IMR-90 (cell line): ENCODE data around the gene HOXB6. TPM values are rescaled to one million over a fixed set of nuclear protein-coding genes. Genes with fewer than 3 reads are reported as not detected.
A peak's percentile ranks its signal among the peaks of the same experiment; 100 is the strongest.

Experiments used
- ATAC-seq: fragments of 200-7000 bp; cut with Tn5 transposase; 2 replicates; pipeline ENCODE4 v1.9.1; 2020; ENCODE audit warnings: low read depth, mild to moderate bottlenecking, moderate library complexity
- BruUV-seq: library from RNA; stranded (reverse); fragments of 400-500 nt; replicated peaks from 2 replicates; lab custom pipeline; 2021; lab: Mats Ljungman, UMichigan
- CTCF ChIA-PET: fragments of 300-600 bp; formaldehyde crosslinking; extraction: SDS; loops from one replicate; lab custom pipeline; 2021; ENCODE audit warnings: antibody characterized with exemption; lab: Yijun Ruan, JAX
- POLR2A ChIA-PET: fragments of 300-600 bp; sonication (Branson Sonifier 250); formaldehyde crosslinking; loops from one replicate; lab custom pipeline; 2022; ENCODE audit warnings: antibody characterized with exemption; ENCODE audit not compliant: unreplicated experiment; lab: Charles Lee
- DNase-seq: peaks from one replicate; pipeline ENCODE4 v3.0.0; 2013
- H2AFZ ChIP-seq: replicated peaks from 2 replicates; pipeline ENCODE3; 2013; ENCODE audit warnings: low read length, mild to moderate bottlenecking; ENCODE audit not compliant: poor library complexity
- H2AK5ac ChIP-seq: 2 replicates; pipeline ENCODE4 v1.6.1; 2013; ENCODE audit warnings: low read depth, low read length, inconsistent platforms
- H2AK9ac ChIP-seq: replicated peaks from 2 replicates; pipeline ENCODE3; 2013; ENCODE audit warnings: mild to moderate bottlenecking, low read depth, low read length, moderate library complexity; ENCODE audit not compliant: poor library complexity
- H2BK120ac ChIP-seq: 2 replicates; pipeline ENCODE4 v1.6.1; 2013; ENCODE audit warnings: low read depth, low read length, inconsistent platforms
- H2BK15ac ChIP-seq: 3 replicates; pipeline ENCODE4 v1.6.1; 2013; ENCODE audit warnings: low read depth, low read length, inconsistent platforms
- H2BK20ac ChIP-seq: 2 replicates; pipeline ENCODE4 v1.6.1; 2013; ENCODE audit warnings: low read depth, mild to moderate bottlenecking, inconsistent platforms, low read length, moderate library complexity
- H2BK5ac ChIP-seq: 2 replicates; pipeline ENCODE4 v1.6.1; 2013; ENCODE audit warnings: mild to moderate bottlenecking, low read depth, low read length, inconsistent platforms; ENCODE audit not compliant: poor library complexity, severe bottlenecking
- H3K14ac ChIP-seq: replicated peaks from 2 replicates; pipeline ENCODE4 v1.6.1; 2013; ENCODE audit warnings: low read depth, low read length, inconsistent platforms
- H3K18ac ChIP-seq: 2 replicates; pipeline ENCODE4 v1.6.1; 2013; ENCODE audit warnings: low read depth, low read length, control low read depth
- H3K23ac ChIP-seq: 2 replicates; pipeline ENCODE4 v1.6.1; 2013; ENCODE audit warnings: low read depth, low read length, inconsistent platforms
- H3K27ac ChIP-seq: 2 replicates; pipeline ENCODE4 v1.5.1; 2013; ENCODE audit warnings: mild to moderate bottlenecking, control low read depth, low read length; ENCODE audit not compliant: insufficient read depth
- H3K27me3 ChIP-seq: 2 replicates; pipeline ENCODE4 v1.6.1; 2013; ENCODE audit warnings: low read length; ENCODE audit not compliant: control insufficient read depth, insufficient read depth
- H3K36me3 ChIP-seq: 2 replicates; pipeline ENCODE4 v1.6.1; 2013; ENCODE audit warnings: low read length, mixed read lengths; ENCODE audit not compliant: control insufficient read depth, insufficient read depth
- H3K4ac ChIP-seq: 2 replicates; pipeline ENCODE4 v1.6.1; 2013; ENCODE audit warnings: low read depth, low read length, inconsistent platforms
- H3K4me1 ChIP-seq: 2 replicates; pipeline ENCODE4 v1.6.1; 2013; ENCODE audit warnings: low read length, mixed read lengths; ENCODE audit not compliant: control insufficient read depth, insufficient read depth
- H3K4me2 ChIP-seq: 2 replicates; pipeline ENCODE4 v1.6.1; 2013; ENCODE audit warnings: low read depth, mild to moderate bottlenecking, control low read depth, low read length, moderate library complexity
- H3K4me3 ChIP-seq: 2 replicates; pipeline ENCODE4 v1.5.1; 2013; ENCODE audit warnings: low read depth, mild to moderate bottlenecking, control low read depth, low read length, moderate library complexity; ENCODE audit not compliant: insufficient read depth
- H3K56ac ChIP-seq: 2 replicates; pipeline ENCODE4 v1.6.1; 2013; ENCODE audit warnings: low read length, inconsistent platforms; ENCODE audit not compliant: insufficient read depth; ENCODE audit errors: extremely low read depth
- H3K79me1 ChIP-seq, 2 experiments: 2 replicates each; pipeline ENCODE4 v1.6.1; 2013; ENCODE audit warnings: low read length in 2 of 2, inconsistent platforms in 1 of 2, low read depth in 1 of 2
- H3K9ac ChIP-seq: 2 replicates; pipeline ENCODE4 v1.6.1; 2013; ENCODE audit warnings: low read depth, low read length, control low read depth
- H3K9me1 ChIP-seq: 2 replicates; pipeline ENCODE4 v1.6.1; 2013; ENCODE audit warnings: low read length, inconsistent platforms; ENCODE audit not compliant: insufficient read depth
- H3K9me3 ChIP-seq: 2 replicates; pipeline ENCODE4 v1.6.1; 2013; ENCODE audit warnings: low read length; ENCODE audit not compliant: control insufficient read depth, insufficient read depth
- H4K20me1 ChIP-seq: 2 replicates; pipeline ENCODE4 v1.6.1; 2013; ENCODE audit warnings: low read length, inconsistent platforms; ENCODE audit not compliant: insufficient read depth
- H4K5ac ChIP-seq: 2 replicates; pipeline ENCODE4 v1.6.1; 2013; ENCODE audit warnings: mild to moderate bottlenecking, low read depth, low read length, control low read depth
- H4K8ac ChIP-seq, 2 experiments: 2 replicates each; pipeline ENCODE4 v1.6.1; 2013; ENCODE audit warnings: low read depth in 2 of 2, low read length in 2 of 2, control low read depth in 1 of 2, inconsistent platforms in 1 of 2
- H4K91ac ChIP-seq: 2 replicates; pipeline ENCODE4 v1.6.1; 2013; ENCODE audit warnings: low read depth, low read length, inconsistent platforms; ENCODE audit not compliant: insufficient read depth
- CHD1 ChIP-seq: IDR thresholded peaks from 2 replicates; pipeline ENCODE4 v1.6.1; 2012; ENCODE audit warnings: low read depth, low read length, improper control_type of control experiment
- MAZ ChIP-seq: IDR thresholded peaks from 2 replicates; pipeline ENCODE4 v1.6.1; 2012; ENCODE audit warnings: low read depth, mild to moderate bottlenecking, low read length, improper control_type of control experiment, moderate library complexity, borderline replicate concordance
- NFE2L2 ChIP-seq: fragments of 150-350 bp; IDR thresholded peaks from 2 replicates; pipeline ENCODE4 v1.6.1; 2016; ENCODE audit warnings: low read depth, mild to moderate bottlenecking, low read length
- WGBS, 2 experiments: methylation state at CpG; one replicate each; pipeline versions ENCODE4 v1.1.5 to v1.1.7; 2013; ENCODE audit warnings: missing lambda C conversion rate in 2 of 2; ENCODE audit not compliant: insufficient read length in 1 of 2; ENCODE audit errors: extremely low coverage in 2 of 2; 5-methylcytosine and 5-hydroxymethylcytosine counted together
- dilution Hi-C: fragments of 300-500 bp; cut with HindIII; formaldehyde crosslinking; loops from one replicate; pipeline ENCODE4 v1.14.3; 2018; ENCODE audit warnings: low sequenced_read_pairs; ENCODE audit not compliant: unreplicated experiment
- in situ Hi-C: fragments of 300-500 bp; cut with MboI; formaldehyde crosslinking; loops from 3 replicates; pipeline ENCODE4 v1.14.3; 2019; ENCODE audit warnings: low sequenced_read_pairs, inconsistent platforms, mixed read lengths
- intact Hi-C: fragments of 100-400 bp; cut with micrococcal nuclease; formaldehyde crosslinking; loops from 2 replicates; pipeline ENCODE4 v1.10.0; 2022
- polyA plus RNA-seq, 3 experiments: library from polyadenylated mRNA; depleted of rRNA; stranded (reverse); fragments of >200 nt; gene quantifications; 2 replicates each; pipeline ENCODE4 v1.2.3, GENCODE V29; 2012; ENCODE audit warnings: low replicate concordance in 1 of 3
- total RNA-seq: library from RNA; depleted of rRNA; stranded (reverse); fragments of >200 nt; gene quantifications from 2 replicates; pipeline ENCODE4 v1.2.3, GENCODE V29; 2012

Gene HOXB6
- total and polyA plus RNA-seq, 2 of the 4 experiments (the other 2 are of a cell fraction): 11.1 to 42.2 TPM

DNA sequence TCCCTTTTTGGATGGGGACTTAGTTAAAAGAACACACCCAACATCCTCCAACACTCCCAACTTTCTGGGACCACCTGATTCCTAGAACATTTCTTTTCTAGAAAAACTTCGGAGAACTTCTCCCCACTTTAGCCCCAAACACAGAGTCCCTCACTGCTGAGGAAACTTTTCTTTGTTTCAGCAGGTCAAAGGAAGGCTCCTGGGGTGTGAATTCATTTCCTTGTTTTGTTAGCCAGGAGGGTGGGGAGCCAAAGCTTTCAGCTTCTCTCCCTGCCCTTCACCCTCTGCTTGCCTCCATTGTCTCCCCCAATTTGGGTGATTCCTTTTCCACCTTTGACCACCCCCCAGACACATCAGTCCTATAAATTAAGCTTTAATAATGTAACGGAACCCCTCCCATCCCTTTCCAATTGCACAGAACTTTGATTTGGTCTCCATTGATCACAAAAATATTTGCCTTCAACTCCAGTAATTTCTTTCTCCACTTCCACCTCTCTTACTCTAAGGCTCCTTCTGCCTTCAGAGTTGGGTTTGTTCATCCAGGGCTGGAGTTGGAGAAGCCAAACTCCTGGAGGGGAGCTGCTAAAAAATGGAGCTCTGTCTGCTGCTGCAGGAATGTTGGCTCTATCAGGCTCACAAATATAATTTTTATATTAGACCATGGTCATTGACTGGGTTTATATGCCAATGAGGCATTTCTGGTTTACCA is 37.0 kb downstream of the HOXB6 start:
- DNase-seq: no peak
- Histone ChIP-seq H4K8ac (peak overlapping the region; percentile 77 to 92), H3K14ac (peak overlapping the region; percentile 95), H3K9ac (peak overlapping the region; percentile 92), H2AK9ac (peak overlapping the region; percentile 47), H3K4me1 (peaks cover 57% of the 10 kb centered on the region), H3K79me1 (peaks cover 0 to 13% of the 10 kb centered on the region in 2 experiments; a peak in 1 of 4 replicates), H3K27me3 (no peaks in the 10 kb centered on the region), H3K4me2 (peak overlapping the region; percentile 83), H4K91ac (peak overlapping the region; percentile 96), H3K9me3 (no peaks in the 10 kb centered on the region), H2BK15ac (peak overlapping the region; percentile 89), H4K5ac (peak overlapping the region; percentile 47), H2AK5ac (peak overlapping the region; percentile 84), H2AFZ (no peak overlapping the region), H3K23ac (peak overlapping the region; percentile 99), H2BK5ac (peak overlapping the region; percentile 99), H3K36me3 (peaks cover 51% of the 10 kb centered on the region; the same call in 1 of the 2 replicates), H4K20me1 (peaks cover 17% of the 10 kb centered on the region), H3K9me1 (peaks cover 20% of the 10 kb centered on the region), H2BK20ac (peak overlapping the region; percentile 59), H2BK120ac (peak overlapping the region; percentile 83), H3K27ac (peak overlapping the region; percentile 93), H3K18ac (peak overlapping the region; percentile 78), H3K56ac (peak overlapping the region; percentile 46), H3K4me3 (peak overlapping the region; percentile 9; the same call in 1 of the 2 replicates), H3K4ac (peak overlapping the region; percentile 99)
- TF ChIP-seq MAZ (no peak), NFE2L2 (no peak), CHD1 (no peak)
- no CpG with 5 or more reads among the region's 2 CpGs for WGBS, 2 experiments
- BruUV-seq: no TSS peak
- ATAC-seq: no peak
- ChIA-PET CTCF (no interaction called here), POLR2A (interaction anchor here (0.6 to 1.3 kb wide), 3 partner anchors 10 to 26 kb away, joined by 3 to 5 read pairs (median 4); no protein-coding TSS in a partner anchor)
- intact Hi-C loops: no loop called here
- in situ Hi-C loops: no loop called here
- dilution Hi-C loops: no loop called here
